ENCODE measurements around the gene CDC20B.

DNA sequence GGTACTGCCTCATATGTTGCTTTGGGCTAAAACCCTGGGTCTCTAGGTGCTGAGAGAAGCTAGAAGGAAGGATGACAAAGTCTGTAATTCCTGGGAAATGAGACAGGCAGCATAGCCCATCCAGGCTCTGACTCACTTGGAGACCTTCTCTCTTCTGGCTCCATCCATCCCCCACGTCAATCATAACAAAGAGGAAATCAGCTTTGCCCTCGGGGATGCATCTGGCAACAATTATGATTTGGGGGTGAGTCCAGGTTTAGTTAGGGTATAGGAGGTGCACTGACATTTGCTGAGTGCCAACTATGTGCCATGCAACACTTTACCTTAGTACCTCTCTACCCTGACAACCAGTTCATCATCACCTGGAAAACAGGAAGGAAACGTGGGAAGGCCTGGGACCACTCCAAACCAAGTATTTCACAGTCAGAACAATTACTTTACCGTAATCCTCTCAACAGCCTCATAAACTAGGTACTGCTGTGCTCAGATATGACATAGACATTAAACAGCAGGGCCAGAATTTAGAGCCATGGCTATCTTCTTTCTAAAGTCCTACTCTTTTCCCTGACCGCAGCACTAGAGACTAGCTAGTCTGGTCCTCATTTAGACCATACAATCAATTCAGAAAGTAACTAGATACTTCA lies 109.6 kb downstream of the CDC20B start:
- no peak for TF ChIP-seq CTCF (IDR thresholded peaks at IDR 0.05; ENCODE audit: low read length)
- TF ChIP-seq EZH2 (IDR thresholded peaks at IDR 0.05; ENCODE audit: borderline replicate concordance, low read length), result no peak

All from OCI-LY1 (cell line).